Activated CD8-positive, alpha-beta memory T cell treated with anti-CD3 and anti-CD28 coated beads for 1 hour (primary cell): ENCODE results near the gene NEO1.

Experiments
- DNase-seq, 2 donors: peaks; one replicate each; pipeline ENCODE4 v3.0.0-alpha.2; 2020; ENCODE audit warnings: low read depth in 1 of 2; ENCODE audit errors: extremely low read depth in 1 of 2

The NEO1 gene, protein sequence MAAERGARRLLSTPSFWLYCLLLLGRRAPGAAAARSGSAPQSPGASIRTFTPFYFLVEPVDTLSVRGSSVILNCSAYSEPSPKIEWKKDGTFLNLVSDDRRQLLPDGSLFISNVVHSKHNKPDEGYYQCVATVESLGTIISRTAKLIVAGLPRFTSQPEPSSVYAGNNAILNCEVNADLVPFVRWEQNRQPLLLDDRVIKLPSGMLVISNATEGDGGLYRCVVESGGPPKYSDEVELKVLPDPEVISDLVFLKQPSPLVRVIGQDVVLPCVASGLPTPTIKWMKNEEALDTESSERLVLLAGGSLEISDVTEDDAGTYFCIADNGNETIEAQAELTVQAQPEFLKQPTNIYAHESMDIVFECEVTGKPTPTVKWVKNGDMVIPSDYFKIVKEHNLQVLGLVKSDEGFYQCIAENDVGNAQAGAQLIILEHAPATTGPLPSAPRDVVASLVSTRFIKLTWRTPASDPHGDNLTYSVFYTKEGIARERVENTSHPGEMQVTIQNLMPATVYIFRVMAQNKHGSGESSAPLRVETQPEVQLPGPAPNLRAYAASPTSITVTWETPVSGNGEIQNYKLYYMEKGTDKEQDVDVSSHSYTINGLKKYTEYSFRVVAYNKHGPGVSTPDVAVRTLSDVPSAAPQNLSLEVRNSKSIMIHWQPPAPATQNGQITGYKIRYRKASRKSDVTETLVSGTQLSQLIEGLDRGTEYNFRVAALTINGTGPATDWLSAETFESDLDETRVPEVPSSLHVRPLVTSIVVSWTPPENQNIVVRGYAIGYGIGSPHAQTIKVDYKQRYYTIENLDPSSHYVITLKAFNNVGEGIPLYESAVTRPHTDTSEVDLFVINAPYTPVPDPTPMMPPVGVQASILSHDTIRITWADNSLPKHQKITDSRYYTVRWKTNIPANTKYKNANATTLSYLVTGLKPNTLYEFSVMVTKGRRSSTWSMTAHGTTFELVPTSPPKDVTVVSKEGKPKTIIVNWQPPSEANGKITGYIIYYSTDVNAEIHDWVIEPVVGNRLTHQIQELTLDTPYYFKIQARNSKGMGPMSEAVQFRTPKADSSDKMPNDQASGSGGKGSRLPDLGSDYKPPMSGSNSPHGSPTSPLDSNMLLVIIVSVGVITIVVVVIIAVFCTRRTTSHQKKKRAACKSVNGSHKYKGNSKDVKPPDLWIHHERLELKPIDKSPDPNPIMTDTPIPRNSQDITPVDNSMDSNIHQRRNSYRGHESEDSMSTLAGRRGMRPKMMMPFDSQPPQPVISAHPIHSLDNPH (N-terminal part only)

DNA sequence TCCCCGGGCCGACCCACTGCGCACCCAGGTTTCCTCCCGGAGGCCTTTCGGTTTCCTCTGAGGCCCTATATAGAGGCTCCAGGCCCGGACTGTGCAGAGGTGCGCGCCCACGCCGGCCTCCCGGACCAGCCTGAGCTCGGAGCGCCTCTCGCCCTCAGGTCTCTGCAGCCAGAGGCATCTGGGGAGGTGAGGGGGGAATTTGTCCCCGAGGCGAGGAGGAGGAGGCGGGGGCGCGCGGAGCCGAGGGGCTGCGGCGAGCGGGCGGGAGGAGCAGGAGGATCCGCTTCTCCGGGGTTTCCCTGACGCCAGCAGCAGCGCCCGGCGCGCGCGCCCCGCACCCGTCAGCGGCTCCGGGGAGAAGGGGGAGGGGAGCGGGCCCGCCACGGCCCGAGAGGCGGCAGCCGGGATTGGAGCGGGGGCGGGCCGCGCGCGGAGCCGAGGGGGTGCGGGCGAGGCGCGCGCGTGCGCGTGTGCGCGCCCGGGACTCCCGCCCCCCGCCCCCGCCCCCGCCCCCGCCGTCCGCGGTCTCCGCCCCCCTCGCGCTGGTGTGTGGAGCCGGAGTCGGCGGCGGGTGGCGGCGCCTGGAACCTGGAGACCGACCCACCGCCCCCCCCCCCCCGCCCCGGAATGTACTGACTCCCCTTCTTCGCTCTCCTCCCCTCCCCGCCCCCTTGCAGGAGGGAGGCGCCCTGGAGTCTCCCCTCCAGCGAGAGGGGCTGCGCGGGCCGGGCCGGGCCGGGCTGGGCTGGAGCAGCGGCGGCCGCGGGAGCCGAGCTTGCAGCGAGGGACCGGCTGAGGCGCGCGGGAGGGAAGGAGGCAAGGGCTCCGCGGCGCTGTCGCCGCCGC lies at the start of gene NEO1:
Gene NEO1, plus strand, starts transcription at position 657 of the 846 bp plus-strand sequence. CDS start 213 bp downstream, outside the sequence.
- peak; percentile 38 to 65 for DNase-seq

DNA sequence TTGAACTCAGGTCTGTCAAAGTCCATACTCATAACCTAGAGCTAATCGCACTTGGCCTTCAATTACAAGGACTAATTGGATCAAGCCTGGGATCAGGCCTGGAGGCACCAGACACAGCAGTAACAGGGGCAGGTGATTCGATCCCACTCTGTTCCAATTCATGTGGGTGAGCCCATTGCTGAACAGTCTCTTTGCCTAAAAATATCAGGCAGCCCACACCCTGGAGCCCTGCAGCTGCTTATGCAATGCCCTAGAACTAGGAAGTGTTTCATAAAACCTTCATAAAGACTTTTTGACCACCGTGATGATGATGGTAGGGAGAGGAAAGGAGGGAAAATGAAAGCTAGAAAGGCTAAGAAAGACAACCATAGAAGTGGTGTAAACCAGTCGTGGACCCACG lies 47.8 kb upstream of the NEO1 start:
- no peak for DNase-seq

DNA sequence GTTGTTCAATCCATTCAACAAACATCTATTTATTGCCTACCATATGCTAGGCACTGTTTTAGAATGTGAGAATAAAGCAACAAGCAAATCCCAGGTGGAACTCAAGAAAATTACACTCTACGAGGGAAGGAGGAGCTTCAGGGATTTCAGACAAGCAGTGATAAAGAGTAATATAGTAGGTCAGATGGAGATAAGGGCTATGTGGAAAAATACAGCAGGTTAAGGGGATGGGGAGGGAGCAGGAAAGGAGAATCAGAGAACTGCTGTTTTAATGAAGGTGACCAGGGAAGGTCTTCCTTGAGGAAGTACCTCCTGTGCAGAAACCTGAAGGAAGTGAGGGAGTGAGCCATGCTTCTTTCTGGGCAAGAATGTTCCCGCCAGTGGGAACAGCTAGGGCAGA lies 47.2 kb upstream of the NEO1 start:
- no peak for DNase-seq

DNA sequence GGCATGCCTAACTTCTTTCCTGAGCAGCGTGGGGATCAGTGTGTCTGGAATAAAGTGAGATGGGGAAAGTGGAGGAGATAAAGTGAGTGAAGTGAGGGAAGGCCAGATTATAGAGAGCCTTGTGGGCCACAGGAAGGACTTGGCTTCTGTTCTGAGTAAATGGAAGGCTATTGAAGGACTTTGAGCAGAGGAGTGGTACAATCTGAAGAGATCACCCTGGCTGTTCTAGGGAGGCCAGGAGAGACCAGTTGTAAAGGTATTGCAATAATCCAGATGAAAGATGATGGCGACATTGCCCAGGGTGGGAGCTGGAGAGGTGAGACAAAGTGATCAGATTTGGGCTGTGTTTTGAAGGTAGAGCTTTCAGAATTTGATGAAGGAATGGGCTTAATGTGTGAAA lies 46.8 kb upstream of the NEO1 start:
- DNase-seq, result no peak

DNA sequence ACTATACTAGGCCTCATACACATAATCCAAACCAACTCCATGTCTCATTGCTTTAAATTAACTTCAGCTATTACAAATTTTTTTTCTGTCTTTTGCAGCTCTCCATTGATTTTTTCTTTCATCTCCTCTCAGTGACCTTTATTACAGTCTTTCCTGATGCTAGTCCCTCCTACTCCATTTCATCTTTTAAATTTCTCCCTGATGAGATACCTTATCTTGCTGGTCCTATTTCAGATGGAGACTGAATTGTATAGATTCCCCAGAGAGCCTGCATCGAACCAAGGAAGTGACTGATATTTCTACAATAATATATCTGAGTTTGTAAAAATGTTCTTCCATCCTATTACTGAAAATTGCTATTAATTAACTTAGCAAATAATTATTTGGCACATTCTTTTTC lies 45.7 kb upstream of the NEO1 start:
- DNase-seq, result no peak

DNA sequence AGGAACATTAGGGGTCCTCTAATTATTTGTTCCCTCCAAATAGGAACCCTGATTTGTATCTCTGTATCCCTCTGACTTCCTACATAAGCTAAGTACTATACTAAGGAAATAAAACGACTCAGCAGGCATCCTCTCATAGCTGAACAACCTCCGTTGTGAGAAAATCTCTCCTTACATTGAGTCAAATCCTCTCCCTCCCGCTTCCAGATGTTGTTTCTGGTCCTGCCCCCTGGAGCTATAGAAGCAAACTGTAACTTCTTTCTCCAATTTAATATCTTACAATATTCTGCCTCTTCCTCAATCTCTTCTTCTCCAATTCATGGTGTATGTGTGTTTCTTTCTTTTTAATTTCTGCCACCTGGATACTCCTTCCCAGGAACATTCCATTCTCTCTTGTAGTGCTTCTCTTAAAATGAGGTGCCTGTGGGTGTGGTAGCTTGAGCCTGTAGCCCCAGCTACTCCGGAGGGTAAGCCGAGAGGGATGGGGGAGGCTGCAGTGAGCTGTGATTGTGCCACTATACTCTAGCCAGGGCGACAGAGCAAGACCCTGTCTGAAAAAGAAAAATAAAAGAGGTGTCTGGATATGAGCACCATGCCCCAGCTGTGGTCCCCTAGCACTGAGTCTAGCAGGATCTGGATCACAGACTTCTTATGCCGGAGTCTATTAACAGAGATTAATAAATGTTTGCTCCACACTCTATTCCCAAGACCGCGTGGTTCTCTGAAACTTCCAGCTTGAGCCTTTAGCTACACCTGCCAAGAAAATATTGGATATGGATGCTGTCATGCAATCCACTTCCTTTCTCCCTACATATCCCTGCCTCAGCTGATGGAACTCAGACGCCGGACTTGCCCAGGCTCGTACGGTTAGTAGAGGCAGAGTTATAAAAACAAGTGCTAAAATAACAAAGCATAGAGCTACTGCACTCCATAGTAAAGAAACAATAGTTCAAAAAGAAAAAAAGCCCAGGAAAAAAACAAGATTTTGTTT lies 42.9 kb upstream of the NEO1 start:
- DNase-seq, result no peak

DNA sequence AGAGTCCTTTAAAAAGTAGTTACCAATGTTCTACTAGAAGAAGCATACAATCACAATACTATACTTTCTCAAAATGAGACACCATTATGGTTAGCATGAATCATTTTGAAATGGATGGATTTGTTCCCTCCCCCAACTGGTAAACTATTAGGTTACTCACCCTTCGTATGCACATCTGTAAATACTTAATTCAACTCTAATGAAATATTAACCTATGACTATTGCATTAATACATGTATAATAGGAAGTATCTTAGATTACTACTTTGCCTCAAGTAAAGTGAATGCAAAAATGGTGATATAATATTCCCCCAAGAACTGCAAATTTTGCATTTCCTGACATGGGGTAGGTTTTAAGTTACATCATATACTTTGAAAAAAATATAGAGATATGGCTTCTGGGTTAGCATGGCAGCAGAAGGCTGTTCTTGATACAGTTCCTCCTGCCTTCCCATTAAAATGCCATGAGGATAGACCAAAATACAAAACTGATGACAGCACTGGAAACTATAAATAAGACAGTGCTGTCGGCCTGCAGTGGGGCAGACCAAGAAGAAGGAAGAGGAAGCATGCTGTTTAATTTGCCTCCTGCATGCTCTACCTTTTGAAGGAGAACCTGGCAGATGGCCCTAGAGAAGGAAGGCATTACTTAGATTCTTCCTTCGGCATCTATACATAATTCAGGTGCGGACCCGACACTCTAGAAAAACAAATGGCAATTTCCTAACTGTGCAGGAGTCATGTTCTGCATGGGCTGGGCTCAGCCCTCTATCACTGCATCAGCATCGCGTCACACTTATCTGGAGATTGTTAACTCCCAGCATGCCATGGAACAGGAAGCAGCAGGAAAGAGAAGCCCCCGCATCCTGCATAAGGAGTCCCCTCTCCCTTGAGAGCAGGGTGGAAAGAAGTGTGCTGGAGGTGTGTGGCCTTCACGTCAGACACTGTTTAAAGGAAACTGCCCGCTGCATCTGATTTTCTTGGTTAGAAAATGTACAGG lies 41.8 kb upstream of the NEO1 start:
- no peak for DNase-seq

DNA sequence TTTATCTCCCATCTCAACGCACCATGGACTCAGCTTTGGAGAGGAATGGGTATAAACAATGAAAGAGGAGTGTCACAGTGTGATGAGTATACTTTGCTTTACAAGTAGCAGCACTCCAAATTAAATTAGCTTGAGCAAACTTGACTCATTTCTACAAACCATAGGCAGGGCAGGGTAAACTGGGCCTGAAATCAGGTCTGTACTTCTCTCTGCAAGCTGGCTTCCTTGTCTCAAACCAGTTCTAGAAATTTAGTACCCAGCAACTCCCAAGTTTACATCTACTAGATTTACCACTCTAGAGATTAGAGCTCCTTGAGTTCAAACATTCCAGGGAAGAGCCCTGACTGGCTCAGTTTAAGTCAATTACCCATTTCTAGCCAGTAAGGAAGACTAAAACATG lies 37.4 kb upstream of the NEO1 start:
- no peak for DNase-seq

DNA sequence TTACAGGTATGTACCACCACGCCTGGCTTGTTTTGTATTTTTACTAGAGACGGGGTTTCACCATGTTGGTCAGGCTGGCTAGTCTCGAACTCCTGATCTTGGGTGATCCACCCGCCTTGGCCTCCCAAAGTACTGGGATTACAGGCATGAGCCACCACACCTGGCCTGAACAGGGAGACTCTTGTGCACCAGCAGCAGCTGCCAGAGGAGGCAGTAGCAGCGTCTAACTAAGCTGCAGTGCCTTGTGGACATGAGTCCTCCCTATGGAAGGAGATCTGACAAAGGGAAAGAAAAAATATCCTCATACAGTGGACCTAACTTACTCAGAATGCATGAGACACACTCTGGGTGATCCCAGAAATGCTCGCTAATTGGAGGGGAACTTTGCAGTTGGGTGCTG lies 36.8 kb upstream of the NEO1 start:
- DNase-seq, result no peak

DNA sequence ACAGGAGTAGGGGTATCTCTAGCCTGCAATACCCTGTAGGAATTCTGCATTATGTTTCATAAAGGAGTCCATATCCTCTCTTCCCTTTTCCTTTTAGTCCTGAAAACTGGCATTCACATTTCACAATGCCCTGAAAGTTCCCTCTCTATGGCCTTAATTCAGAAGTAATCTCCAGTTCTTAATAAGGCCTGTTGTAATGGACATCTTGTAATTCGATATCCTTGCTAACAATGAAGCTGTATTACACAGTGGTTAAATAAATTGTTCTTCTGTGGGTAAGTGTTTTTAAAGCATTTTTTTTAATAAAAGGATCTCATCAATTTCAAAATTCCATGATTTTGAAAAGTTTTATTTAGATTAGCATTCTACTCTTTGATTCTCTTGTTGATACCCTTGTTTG lies 34.3 kb upstream of the NEO1 start:
- DNase-seq, result no peak

DNA sequence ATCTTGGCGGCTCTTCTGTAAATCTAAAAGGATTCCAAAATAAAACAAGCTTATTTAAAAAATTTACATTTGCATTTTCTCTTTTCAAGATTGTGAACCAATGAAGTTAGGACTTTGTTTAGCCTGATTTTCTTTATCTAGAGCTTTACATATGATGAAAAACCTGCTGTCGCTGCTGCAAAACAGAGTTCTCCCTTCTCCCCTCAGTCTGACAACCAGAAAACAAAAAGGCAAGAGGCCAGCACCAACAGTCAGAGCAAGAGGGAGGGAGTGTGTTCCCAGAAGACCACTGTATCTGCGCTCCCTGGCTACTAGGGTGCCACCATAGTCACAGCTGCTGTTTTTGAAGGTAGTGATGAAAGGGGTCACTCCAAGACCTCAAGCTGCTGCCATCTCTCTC lies 33.1 kb upstream of the NEO1 start:
- DNase-seq, result no peak

DNA sequence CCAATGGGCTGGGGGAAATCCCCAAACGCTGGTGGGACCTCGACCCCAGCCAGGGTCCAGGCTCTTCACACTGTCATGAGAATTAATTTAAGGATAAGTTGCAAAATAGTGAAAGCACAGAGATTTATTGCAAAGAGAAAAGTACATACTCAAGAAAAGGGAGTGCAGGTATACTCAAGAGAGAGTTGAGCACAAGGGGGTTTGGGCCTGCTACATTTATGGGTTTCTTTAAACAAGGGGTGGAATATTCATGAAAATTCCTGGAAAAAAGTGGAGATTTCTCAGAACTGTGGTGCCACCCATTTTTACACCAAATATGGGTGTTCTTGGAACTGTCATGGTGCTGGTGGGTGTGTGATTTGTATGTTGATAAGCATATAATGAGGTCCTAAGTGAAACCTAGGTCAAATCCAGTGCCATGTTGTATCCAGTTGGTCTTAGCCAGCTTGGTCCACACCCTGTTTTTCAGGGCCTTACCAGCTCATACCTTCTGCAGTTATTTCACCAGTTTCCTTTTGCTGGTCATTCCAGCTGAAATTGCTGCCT lies 32.6 kb upstream of the NEO1 start:
- DNase-seq, result no peak

DNA sequence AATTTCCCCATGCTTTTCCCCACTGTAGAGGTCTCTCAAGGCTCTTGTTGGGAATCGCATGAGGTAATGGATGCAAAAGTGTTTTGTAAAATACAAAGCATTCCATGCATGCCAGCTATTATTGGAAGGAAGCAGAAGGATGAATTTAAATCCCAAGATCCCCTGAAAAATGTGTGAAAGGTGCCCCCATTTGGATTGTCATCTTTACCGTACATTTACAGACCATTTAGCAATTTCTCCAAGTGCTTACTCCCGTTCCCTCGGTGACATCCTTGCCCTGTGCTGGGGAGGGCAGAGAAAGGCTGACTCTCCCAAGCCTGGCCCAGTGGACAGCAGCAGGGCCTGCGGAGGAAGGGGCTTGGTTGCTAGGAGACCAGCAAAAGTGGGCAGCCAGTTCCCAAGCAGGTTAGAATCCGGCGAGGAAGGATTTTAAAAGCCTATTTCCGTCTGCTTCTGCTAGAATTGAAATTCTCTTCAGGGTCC lies 31.1 kb upstream of the NEO1 start:
- DNase-seq, result no peak

DNA sequence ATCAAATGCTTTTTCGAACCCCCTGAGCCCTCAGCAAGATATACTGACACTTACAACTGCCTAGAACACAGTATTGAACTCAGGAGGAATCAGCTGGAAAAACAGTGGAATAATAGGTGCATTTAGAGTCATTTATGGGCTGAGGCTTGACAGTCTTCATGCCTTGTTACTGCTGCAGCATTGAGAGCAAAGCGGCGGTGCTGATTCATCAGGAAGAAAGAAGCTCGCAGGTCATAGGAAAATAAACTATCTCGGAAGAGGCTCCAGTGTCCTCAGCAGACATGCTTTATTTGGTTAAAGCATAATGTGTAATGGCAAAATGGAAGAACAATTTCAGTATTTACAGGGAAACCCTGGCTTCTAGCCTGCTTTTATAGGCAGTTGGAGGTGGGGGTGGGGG lies 30.1 kb upstream of the NEO1 start:
- no peak for DNase-seq

DNA sequence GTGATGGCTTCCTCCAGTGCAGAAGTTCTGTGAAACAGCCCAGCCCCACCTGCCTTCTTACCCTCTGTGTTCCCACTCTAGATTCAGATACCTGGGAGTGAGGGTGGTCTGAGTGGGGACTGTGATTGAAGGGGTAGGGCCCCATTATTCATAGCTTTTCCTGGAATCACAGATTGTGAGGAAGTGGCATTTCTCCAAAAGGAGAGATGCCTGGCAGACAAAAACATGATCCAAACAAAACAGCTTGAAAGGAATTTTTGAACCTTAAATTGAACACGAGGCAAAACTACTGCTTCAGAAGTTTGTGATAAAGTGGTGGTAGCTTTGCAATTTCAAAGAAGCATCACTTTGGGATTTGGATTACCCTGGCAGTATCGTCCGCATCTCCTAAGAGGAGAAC lies 29.2 kb upstream of the NEO1 start:
- DNase-seq, result no peak

DNA sequence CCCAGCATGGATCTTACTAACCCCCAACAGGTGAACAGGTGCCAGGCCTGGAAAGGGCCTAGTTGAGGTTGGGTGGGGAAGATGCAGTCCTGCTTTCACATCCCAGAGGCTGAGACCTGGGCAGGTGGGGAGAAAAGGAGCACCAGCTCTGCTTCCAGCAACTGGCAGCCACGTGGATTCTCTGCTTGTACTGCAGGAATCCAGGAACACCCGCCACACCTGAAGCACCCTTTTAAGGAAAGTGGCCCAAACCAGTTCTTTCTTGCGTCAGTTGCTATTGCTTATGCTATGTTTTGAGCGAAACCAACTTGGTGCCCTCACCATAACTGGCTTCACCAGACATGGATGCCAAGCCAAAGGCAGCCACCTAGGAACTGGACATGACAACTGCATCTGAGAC lies 28.1 kb upstream of the NEO1 start:
- no peak for DNase-seq

DNA sequence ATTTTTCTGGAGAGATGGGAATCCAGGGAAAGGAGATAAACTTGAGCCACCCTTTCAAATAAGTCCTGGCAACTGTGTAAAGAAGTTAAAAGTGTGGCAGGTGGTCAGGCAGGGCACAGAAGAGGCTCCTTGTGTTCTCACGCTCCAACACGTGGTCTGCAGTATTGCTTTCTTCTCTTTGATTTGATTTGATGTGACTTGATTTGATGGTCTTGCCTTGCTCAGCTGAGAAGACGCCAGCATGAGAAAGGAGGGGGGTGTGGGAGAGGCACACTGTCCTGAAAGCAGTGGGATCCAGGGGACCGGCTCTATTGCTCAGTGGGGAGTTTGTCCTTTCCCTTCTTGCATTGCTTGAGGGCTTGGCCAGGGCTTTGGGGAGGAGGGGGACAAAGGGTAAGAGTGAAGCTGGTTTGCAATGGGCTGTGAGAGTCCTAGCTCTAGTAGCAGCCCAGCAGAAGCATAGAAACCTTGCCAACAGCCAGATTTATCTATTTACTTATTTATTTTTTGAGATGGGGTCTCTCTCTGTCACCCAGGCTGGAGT lies 25.7 kb upstream of the NEO1 start:
- DNase-seq, result no peak
